ENCODE results near the gene TAS2R60. TPM values are rescaled to one million over a fixed set of nuclear protein-coding genes. Genes with fewer than 3 reads are reported as not detected.

Gene TAS2R60, protein sequence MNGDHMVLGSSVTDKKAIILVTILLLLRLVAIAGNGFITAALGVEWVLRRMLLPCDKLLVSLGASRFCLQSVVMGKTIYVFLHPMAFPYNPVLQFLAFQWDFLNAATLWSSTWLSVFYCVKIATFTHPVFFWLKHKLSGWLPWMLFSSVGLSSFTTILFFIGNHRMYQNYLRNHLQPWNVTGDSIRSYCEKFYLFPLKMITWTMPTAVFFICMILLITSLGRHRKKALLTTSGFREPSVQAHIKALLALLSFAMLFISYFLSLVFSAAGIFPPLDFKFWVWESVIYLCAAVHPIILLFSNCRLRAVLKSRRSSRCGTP
- polyA plus RNA-seq: 0.08 to 0.20 TPM (median 0.17 TPM) in 3 replicates
- not detected for polyA plus RNA-seq (2011; ENCODE audit: low read depth)
- polyA plus RNA-seq (2011; cell fraction: cytosol; rRNA removed): not detected in 2 replicates
- 0.27 and 0.56 TPM in 2 replicates for polyA plus RNA-seq (2011; cell fraction: nucleus; rRNA removed)
- 0.18 TPM in 1 of 2 replicates, not detected in the other for polyA plus RNA-seq (2012; ENCODE audit: low replicate concordance)
- 0.63 to 2.3 TPM in 2 of 3 replicates, not detected in the other for polyA minus RNA-seq
- polyA minus RNA-seq (2011; cell fraction: cytosol; rRNA and poly(A)+ RNA removed): not detected
- polyA minus RNA-seq (2011; cell fraction: nucleus; rRNA and poly(A)+ RNA removed): 1.4 and 3.3 TPM in 2 replicates

DNA sequence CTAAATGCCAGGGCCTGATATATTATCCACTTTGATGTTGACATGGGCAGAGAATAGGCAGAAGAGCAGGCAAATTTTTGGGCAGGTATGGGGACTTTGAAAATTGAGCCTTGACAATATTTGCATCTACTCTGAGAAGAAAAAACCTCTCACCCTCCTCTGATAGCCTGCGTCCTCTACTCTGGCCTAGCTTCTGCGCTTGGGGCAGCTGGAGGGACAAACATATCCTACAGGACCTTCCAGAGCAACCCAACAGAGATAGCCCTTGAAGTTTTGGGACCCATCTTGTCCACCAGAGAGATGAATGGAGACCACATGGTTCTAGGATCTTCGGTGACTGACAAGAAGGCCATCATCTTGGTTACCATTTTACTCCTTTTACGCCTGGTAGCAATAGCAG is at the start of gene TAS2R60:
Gene TAS2R60, plus strand, starts transcription at position 301 of the 400 bp plus-strand sequence. Its CDS starts 0 bp downstream, at position 301.
- H2AFZ ChIP-seq (ENCODE audit: control insufficient read depth, low read length): no peak within 1 kb of the TSS
- FAIRE-seq: no peak
- H3K4me2 ChIP-seq (ENCODE audit: control insufficient read depth, extremely low read depth, insufficient read depth, low read depth, low read length): no peak within 1 kb of the TSS
- no peak for DNase-seq (ENCODE audit: low read depth, low spot score)
- no peak within 1 kb of the TSS for H3K4me3 ChIP-seq (ENCODE audit: control insufficient read depth in 2 of 3, extremely low read depth in 1 of 3, insufficient read depth in 2 of 3, low read depth in 1 of 3, low read length in 3 of 3)
- no peak within 1 kb of the TSS for H3K27ac ChIP-seq (ENCODE audit: control insufficient read depth, insufficient read depth, low read length)
- no peaks in the 10 kb centered on the region for H3K9me1 ChIP-seq (ENCODE audit: control insufficient read depth, extremely low read depth, insufficient read depth, low read length)
- no peak within 1 kb of the TSS for H3K9ac ChIP-seq (ENCODE audit: control insufficient read depth, extremely low read depth, insufficient read depth, low read length)
- H3K4me1 ChIP-seq (ENCODE audit: control insufficient read depth, extremely low read depth, insufficient read depth, low read length): no peaks in the 10 kb centered on the region
- dilution Hi-C loops (cut with MboI; ENCODE audit: extremely low pct_ligation_motif_present, low sequenced_read_pairs): no loop called here
- no peaks in the 10 kb centered on the region for H3K79me2 ChIP-seq (ENCODE audit: control insufficient read depth, insufficient read depth, low read length)
- no peak for TF ChIP-seq EZH2 (IDR thresholded peaks at IDR 0.05; ENCODE audit: low read length)
- TF ChIP-seq, protein P1, sequence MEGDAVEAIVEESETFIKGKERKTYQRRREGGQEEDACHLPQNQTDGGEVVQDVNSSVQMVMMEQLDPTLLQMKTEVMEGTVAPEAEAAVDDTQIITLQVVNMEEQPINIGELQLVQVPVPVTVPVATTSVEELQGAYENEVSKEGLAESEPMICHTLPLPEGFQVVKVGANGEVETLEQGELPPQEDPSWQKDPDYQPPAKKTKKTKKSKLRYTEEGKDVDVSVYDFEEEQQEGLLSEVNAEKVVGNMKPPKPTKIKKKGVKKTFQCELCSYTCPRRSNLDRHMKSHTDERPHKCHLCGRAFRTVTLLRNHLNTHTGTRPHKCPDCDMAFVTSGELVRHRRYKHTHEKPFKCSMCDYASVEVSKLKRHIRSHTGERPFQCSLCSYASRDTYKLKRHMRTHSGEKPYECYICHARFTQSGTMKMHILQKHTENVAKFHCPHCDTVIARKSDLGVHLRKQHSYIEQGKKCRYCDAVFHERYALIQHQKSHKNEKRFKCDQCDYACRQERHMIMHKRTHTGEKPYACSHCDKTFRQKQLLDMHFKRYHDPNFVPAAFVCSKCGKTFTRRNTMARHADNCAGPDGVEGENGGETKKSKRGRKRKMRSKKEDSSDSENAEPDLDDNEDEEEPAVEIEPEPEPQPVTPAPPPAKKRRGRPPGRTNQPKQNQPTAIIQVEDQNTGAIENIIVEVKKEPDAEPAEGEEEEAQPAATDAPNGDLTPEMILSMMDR (optimal IDR thresholded peaks at IDR 0.05 in 1 of 3, IDR thresholded peaks at IDR 0.05 in 1 of 3, conservative IDR thresholded peaks at IDR 0.05 in 1 of 3; ENCODE audit: extremely low read depth in 1 of 3, insufficient read depth in 2 of 3, low read length in 3 of 3): no peak
- H3K9me3 ChIP-seq (ENCODE audit: control insufficient read depth, low read depth, low read length): no peaks in the 10 kb centered on the region
- H3K36me3 ChIP-seq (ENCODE audit: control insufficient read depth in 2 of 2, extremely low read depth in 1 of 2, insufficient read depth in 2 of 2, low read length in 2 of 2): no peaks in the 10 kb centered on the region
- no peaks in the 10 kb centered on the region for H4K20me1 ChIP-seq (ENCODE audit: control insufficient read depth, extremely low read depth, insufficient read depth, low read length)
- H3K27me3 ChIP-seq (ENCODE audit: control insufficient read depth, extremely low read depth, insufficient read depth, low read length): no peaks in the 10 kb centered on the region

DNA sequence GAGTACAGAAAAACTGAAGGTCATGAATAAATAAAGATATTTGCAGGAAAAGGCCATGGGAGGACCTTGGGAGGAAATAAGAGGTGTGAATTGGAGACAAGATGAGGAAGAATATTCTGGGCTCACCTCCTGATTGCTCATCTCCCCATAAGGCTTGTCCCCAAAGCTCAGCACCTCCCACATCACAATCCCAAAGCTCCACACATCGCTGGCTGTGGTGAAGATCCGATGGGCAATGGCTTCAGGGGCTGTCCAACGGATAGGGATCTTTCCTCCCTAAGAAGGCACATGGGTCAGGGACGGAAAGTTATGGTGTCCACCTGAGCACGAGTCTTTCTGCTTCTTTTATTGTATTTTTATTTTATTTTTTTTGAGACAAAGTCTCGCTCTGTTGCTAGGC is 49.2 kb upstream of the TAS2R60 start:
- FAIRE-seq: no peak
- H3K9me1 ChIP-seq (ENCODE audit: control insufficient read depth, extremely low read depth, insufficient read depth, low read length): no peaks in the 10 kb centered on the region
- no peaks in the 10 kb centered on the region for H3K27me3 ChIP-seq (ENCODE audit: control insufficient read depth, extremely low read depth, insufficient read depth, low read length)
- no peak overlapping the region for H3K9ac ChIP-seq (ENCODE audit: control insufficient read depth, extremely low read depth, insufficient read depth, low read length)
- H3K4me1 ChIP-seq (ENCODE audit: control insufficient read depth, extremely low read depth, insufficient read depth, low read length): peaks cover 4% of the 10 kb centered on the region
- no peak overlapping the region for H2AFZ ChIP-seq (ENCODE audit: control insufficient read depth, low read length)
- no peaks in the 10 kb centered on the region for H3K79me2 ChIP-seq (ENCODE audit: control insufficient read depth, insufficient read depth, low read length)
- no peak overlapping the region for H3K4me3 ChIP-seq (ENCODE audit: control insufficient read depth in 2 of 3, extremely low read depth in 1 of 3, insufficient read depth in 2 of 3, low read depth in 1 of 3, low read length in 3 of 3)
- H4K20me1 ChIP-seq (ENCODE audit: control insufficient read depth, extremely low read depth, insufficient read depth, low read length): peaks cover 13% of the 10 kb centered on the region
- H3K4me2 ChIP-seq (ENCODE audit: control insufficient read depth, extremely low read depth, insufficient read depth, low read depth, low read length): no peak overlapping the region
- no peaks in the 10 kb centered on the region for H3K9me3 ChIP-seq (ENCODE audit: control insufficient read depth, low read depth, low read length)
- H3K36me3 ChIP-seq (ENCODE audit: control insufficient read depth in 2 of 2, extremely low read depth in 1 of 2, insufficient read depth in 2 of 2, low read length in 2 of 2): peaks cover 46 to 47% of the 10 kb centered on the region in 2 experiments
- no peak for DNase-seq (ENCODE audit: low read depth, low spot score)
- no peak for TF ChIP-seq EZH2 (IDR thresholded peaks at IDR 0.05; ENCODE audit: low read length)
- TF ChIP-seq, protein P1 (optimal IDR thresholded peaks at IDR 0.05 in 1 of 3, IDR thresholded peaks at IDR 0.05 in 1 of 3, conservative IDR thresholded peaks at IDR 0.05 in 1 of 3; ENCODE audit: extremely low read depth in 1 of 3, insufficient read depth in 2 of 3, low read length in 3 of 3): no peak
- dilution Hi-C loops (cut with MboI; ENCODE audit: extremely low pct_ligation_motif_present, low sequenced_read_pairs): no loop called here
- H3K27ac ChIP-seq (ENCODE audit: control insufficient read depth, insufficient read depth, low read length): no peak overlapping the region

Data from keratinocyte (primary cell).